Measurements from ENCODE around the gene ODAM.

The ODAM gene

DNA sequence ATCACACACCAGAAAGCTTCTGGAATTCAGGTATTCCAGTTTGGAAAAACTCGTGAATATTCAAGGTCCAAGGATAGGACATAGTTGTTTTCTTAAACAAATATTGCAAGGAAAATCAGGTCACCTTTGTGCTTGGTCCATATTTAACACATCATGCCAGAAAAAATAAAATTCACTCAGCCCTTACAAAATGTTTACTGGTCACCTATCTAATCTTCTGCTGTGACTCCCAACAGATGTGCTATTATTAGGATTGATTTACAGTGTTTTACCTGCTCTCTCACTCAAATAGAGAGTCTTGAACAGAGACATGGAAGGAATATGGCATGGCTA is 56.4 kb downstream of the ODAM start:
- H3K27me3 ChIP-seq (ENCODE audit: control insufficient read depth, insufficient read depth, low read length, poor library complexity, severe bottlenecking): no peaks in the 10 kb centered on the region
- H3K4me3 ChIP-seq (ENCODE audit: insufficient read depth, low read depth, low read length): no peak overlapping the region
- WGBS, 2 experiments: 88 to 100% methylated on average over 1 of the region's 1 CpG
- no peaks in the 10 kb centered on the region for H3K4me1 ChIP-seq (ENCODE audit: control insufficient read depth, insufficient read depth, low read length)
- no peak overlapping the region for H3K27ac ChIP-seq (ENCODE audit: insufficient read depth, low read depth, low read length, poor library complexity, severe bottlenecking)
- no peaks in the 10 kb centered on the region for H3K9me3 ChIP-seq (ENCODE audit: control insufficient read depth, low read length)
- H3K36me3 ChIP-seq (ENCODE audit: control insufficient read depth, insufficient read depth, low read length): no peaks in the 10 kb centered on the region
